ENCODE measurements around the gene ZNF334.

DNA sequence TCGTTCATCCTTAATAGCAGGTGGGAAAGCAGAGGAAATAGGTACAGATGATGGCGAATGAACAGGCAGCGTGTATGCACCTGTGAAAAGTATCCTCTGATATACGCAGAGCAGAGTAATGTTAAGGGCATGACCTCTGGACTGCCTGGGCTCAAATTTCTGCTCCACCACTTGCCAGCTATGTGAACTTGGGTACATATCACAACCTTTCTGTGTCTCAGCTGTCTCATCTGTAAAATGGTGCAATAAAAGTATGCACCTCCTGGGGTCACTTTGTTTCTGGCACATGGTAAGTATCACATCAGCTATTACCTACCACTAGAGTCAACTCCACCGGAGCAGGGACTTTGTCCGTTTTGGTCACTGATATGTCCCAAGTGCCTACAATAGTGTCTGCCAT is 34.6 kb upstream of the ZNF334 start:
- TF ChIP-seq CTCF (IDR thresholded peaks at IDR 0.05) (no peak), POLR2A (IDR thresholded peaks at IDR 0.05) (no peak)
